IMR-90 (cell line): ENCODE measurements around the gene AP5B1.

Experiments
- BHLHE40 ChIP-seq: fragments of 150-350 bp; IDR thresholded peaks from 2 replicates; pipeline ENCODE4 v1.6.1; 2016; ENCODE audit warnings: mild to moderate bottlenecking, low read depth, low read length
- CEBPB ChIP-seq: IDR thresholded peaks from 2 replicates; pipeline ENCODE4 v1.6.1; 2012; ENCODE audit warnings: low read depth, low read length, improper control_type of control experiment
- CHD1 ChIP-seq: IDR thresholded peaks from 2 replicates; pipeline ENCODE4 v1.6.1; 2012; ENCODE audit warnings: low read depth, low read length, improper control_type of control experiment
- CTCF ChIP-seq: conservative IDR thresholded peaks from 2 replicates; pipeline ENCODE4 v1.5.1; 2012; ENCODE audit warnings: mild to moderate bottlenecking, low read depth, low read length, improper control_type of control experiment
- MXI1 ChIP-seq: IDR thresholded peaks from 2 replicates; pipeline ENCODE4 v1.6.1; 2012; ENCODE audit warnings: low read depth, mild to moderate bottlenecking, low read length, moderate library complexity, borderline replicate concordance
- NFE2L2 ChIP-seq: fragments of 150-350 bp; IDR thresholded peaks from 2 replicates; pipeline ENCODE4 v1.6.1; 2016; ENCODE audit warnings: low read depth, mild to moderate bottlenecking, low read length
- POLR2A ChIP-seq: IDR thresholded peaks from 2 replicates; pipeline ENCODE4 v1.6.1; 2012; ENCODE audit warnings: mild to moderate bottlenecking, low read depth, low read length
- RAD21 ChIP-seq: IDR thresholded peaks from 2 replicates; pipeline ENCODE4 v1.6.1; 2012; ENCODE audit warnings: low read length, improper control_type of control experiment
- RCOR1 ChIP-seq: IDR thresholded peaks from 2 replicates; pipeline ENCODE4 v1.6.1; 2012; ENCODE audit warnings: mild to moderate bottlenecking, low read length, improper control_type of control experiment; ENCODE audit not compliant: insufficient replicate concordance
- RFX5 ChIP-seq: IDR thresholded peaks from 2 replicates; pipeline ENCODE4 v1.8.0; 2012; ENCODE audit warnings: low read depth, mild to moderate bottlenecking, low read length, moderate library complexity
- USF2 ChIP-seq: fragments of 150-350 bp; IDR thresholded peaks from 2 replicates; pipeline ENCODE4 v1.6.1; 2017; ENCODE audit warnings: mild to moderate bottlenecking, antibody characterized with exemption, low read length, low read depth

GRCh38 chr11:65790902-65791650 lies 10.3 kb upstream of the AP5B1 start:
- TF ChIP-seq CTCF (no peak), MXI1 (no peak), POLR2A (no peak), RAD21 (no peak), CEBPB (no peak), RCOR1 (no peak), RFX5 (no peak), CHD1 (no peak), NFE2L2 (no peak), BHLHE40 (no peak), USF2 (no peak)
